Endodermal cell (in vitro differentiated cells): Measurements from ENCODE around the gene SYNDIG1. TPM values are rescaled to one million over a fixed set of nuclear protein-coding genes. Genes with fewer than 3 reads are reported as not detected.

Experiments
- DNase-seq: peaks from one replicate; pipeline ENCODE4 v3.0.0-alpha.2; 2017
- H3K27ac ChIP-seq: 2 replicates; pipeline ENCODE4 v1.5.1; 2013; ENCODE audit warnings: mild to moderate bottlenecking, low read depth, low read length, moderate library complexity
- H3K27me3 ChIP-seq: 2 replicates; pipeline ENCODE4 v1.6.1; 2013; ENCODE audit warnings: mild to moderate bottlenecking, low read length, moderate library complexity; ENCODE audit not compliant: insufficient read depth, control insufficient read depth, poor library complexity, severe bottlenecking
- H3K36me3 ChIP-seq: 2 replicates; pipeline ENCODE4 v1.7.0; 2013; ENCODE audit warnings: mild to moderate bottlenecking, low read length, moderate library complexity; ENCODE audit not compliant: control insufficient read depth, insufficient read depth
- H3K4me1 ChIP-seq: one replicate; pipeline ENCODE4 v1.7.0; 2013; ENCODE audit warnings: low read length; ENCODE audit not compliant: control insufficient read depth, insufficient read depth
- H3K4me3 ChIP-seq: 2 replicates; pipeline ENCODE4 v1.5.1; 2013; ENCODE audit warnings: mild to moderate bottlenecking, low read length, moderate library complexity
- H3K9ac ChIP-seq: 2 replicates; pipeline ENCODE4 v1.6.1; 2013; ENCODE audit warnings: mild to moderate bottlenecking, low read length, moderate library complexity; ENCODE audit not compliant: poor library complexity, severe bottlenecking; ENCODE audit errors: extremely low read depth
- H3K9me3 ChIP-seq: 2 replicates; pipeline ENCODE4 v1.6.1; 2013; ENCODE audit warnings: mild to moderate bottlenecking, low read length, moderate library complexity; ENCODE audit not compliant: control insufficient read depth
- H3K27ac Mint-ChIP-seq: 2 replicates; pipeline ENCODE4 v1.8.0; 2020; ENCODE audit warnings: mixed read lengths
- H3K27me3 Mint-ChIP-seq: 2 replicates; pipeline ENCODE4 v1.8.0; 2021; ENCODE audit warnings: mild to moderate bottlenecking, mixed read lengths; ENCODE audit not compliant: insufficient read depth
- H3K36me3 Mint-ChIP-seq: 2 replicates; pipeline ENCODE4 v1.8.0; 2020; ENCODE audit warnings: low read depth, mixed read lengths
- H3K4me1 Mint-ChIP-seq: 2 replicates; pipeline ENCODE4 v1.8.0; 2020; ENCODE audit warnings: mixed read lengths
- H3K4me3 Mint-ChIP-seq: 2 replicates; pipeline ENCODE4 v1.8.0; 2020; ENCODE audit warnings: mild to moderate bottlenecking, moderate library complexity, mixed read lengths
- H3K9me3 Mint-ChIP-seq: 2 replicates; pipeline ENCODE4 v1.8.0; 2020; ENCODE audit warnings: mild to moderate bottlenecking, mixed read lengths
- CTCF ChIP-seq: fragments of 200-600 bp; sonication (generic); conservative IDR thresholded peaks from 2 replicates; pipeline ENCODE4 v1.5.0; 2021; ENCODE audit warnings: antibody characterized with exemption, mild to moderate bottlenecking
- WGBS, 2 experiments: methylation state at CpG; one replicate each; pipeline versions ENCODE4 v1.1.5 to v1.1.7; 2013; ENCODE audit warnings: missing lambda C conversion rate in 2 of 2, mixed read lengths in 1 of 2; ENCODE audit not compliant: insufficient coverage in 1 of 2, insufficient read length in 1 of 2; 5-methylcytosine and 5-hydroxymethylcytosine counted together
- total RNA-seq, 2 donors: library from RNA; stranded (reverse); fragmentation: NEBNext Ultra II Directional in 1 of 2; extraction: Animal tissue kit (Norgen Biotek cat#: 25700) in 1 of 2; gene quantifications; 2 replicates in 1 of 2; 3 replicates in 1 of 2; pipeline ENCODE4 v1.2.1, GENCODE V29; 2021

The SYNDIG1 gene
- total RNA-seq, 2 donors from 2014 or later: 5.5 to 6.8 TPM

GRCh38 chr20:24484081-24484450, 14.6 kb downstream of the SYNDIG1 start:
- no peak for DNase-seq
- H3K4me3 ChIP-seq: no peak overlapping the region
- H3K27me3 Mint-ChIP-seq: peaks cover 3% of the 10 kb centered on the region
- H3K9ac ChIP-seq: no peak overlapping the region
- no peaks in the 10 kb centered on the region for H3K4me1 ChIP-seq
- no peaks in the 10 kb centered on the region for H3K4me1 Mint-ChIP-seq
- TF ChIP-seq CTCF: no peak
- H3K4me3 Mint-ChIP-seq: no peak overlapping the region
- H3K36me3 Mint-ChIP-seq: peaks cover 5% of the 10 kb centered on the region
- peaks cover under 1% of the 10 kb centered on the region for H3K36me3 ChIP-seq
- no peaks in the 10 kb centered on the region for H3K9me3 Mint-ChIP-seq
- H3K9me3 ChIP-seq: no peaks in the 10 kb centered on the region
- H3K27me3 ChIP-seq: no peaks in the 10 kb centered on the region
- H3K27ac Mint-ChIP-seq: no peak overlapping the region
- H3K27ac ChIP-seq: no peak overlapping the region
- WGBS, 2 experiments: 96 to 98% methylated on average over 8 of the region's 8 CpGs

DNA sequence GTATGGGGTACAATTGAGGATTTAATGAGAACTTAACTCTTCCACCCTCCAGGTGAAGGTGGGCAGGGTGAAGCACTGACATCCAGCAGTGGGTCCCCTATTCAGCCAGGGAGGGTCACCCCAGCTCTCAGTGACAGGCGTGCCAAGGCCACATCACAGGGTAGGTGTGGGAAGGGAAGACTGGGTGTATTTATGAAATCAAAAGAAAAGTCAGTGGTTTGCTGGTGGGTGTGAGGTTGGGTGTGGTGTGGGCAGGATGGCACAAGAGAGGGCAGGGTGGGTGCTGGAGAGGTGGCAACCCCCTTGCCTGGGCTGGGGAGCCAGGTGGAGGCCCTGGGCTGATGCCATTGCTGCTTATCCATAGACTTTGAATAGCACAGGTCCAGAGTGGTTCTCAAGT, 16.6 kb downstream of the SYNDIG1 start:
- Histone ChIP-seq H3K9ac (no peak overlapping the region), H3K36me3 (peaks cover 3% of the 10 kb centered on the region), H3K4me1 (no peaks in the 10 kb centered on the region), H3K27me3 (no peaks in the 10 kb centered on the region), H3K9me3 (no peaks in the 10 kb centered on the region), H3K4me3 (no peak overlapping the region), H3K27ac (no peak overlapping the region)
- no peak overlapping the region for H3K4me3 Mint-ChIP-seq
- 96% methylated on average over 1 of the region's 1 CpG; no CpG with 5 or more reads in 1 of the 2 experiments for WGBS, 2 experiments
- DNase-seq: peak; percentile 22
- no peaks in the 10 kb centered on the region for H3K4me1 Mint-ChIP-seq
- no peaks in the 10 kb centered on the region for H3K27me3 Mint-ChIP-seq
- no peak overlapping the region for H3K27ac Mint-ChIP-seq
- H3K36me3 Mint-ChIP-seq: peaks cover 5% of the 10 kb centered on the region
- H3K9me3 Mint-ChIP-seq: no peaks in the 10 kb centered on the region
- TF ChIP-seq CTCF: no peak

DNA sequence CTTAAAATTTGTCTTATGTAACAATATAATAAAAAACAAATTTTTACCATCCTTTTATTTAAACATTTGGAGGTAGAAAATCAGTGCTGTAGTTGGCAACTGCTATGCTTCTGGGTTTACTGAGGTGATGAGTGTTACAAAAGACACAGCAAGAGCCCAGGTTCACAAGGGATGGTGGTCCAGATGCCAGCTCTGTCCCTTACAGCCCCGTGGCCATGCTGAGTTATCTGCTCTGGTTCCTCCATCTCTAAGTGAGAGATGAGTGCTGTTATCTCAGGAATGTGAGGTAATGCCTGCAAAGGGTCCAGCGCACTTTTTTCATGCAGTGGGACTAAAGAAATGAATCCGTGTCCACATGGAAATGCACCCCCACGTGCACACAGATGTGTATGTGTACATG, 17.8 kb downstream of the SYNDIG1 start:
- Histone ChIP-seq H3K9ac (no peak overlapping the region), H3K4me1 (peaks cover 5% of the 10 kb centered on the region), H3K9me3 (no peaks in the 10 kb centered on the region), H3K27me3 (no peaks in the 10 kb centered on the region), H3K27ac (no peak overlapping the region), H3K36me3 (peaks cover 3% of the 10 kb centered on the region), H3K4me3 (no peak overlapping the region)
- Mint-ChIP-seq H3K27ac (no peak overlapping the region), H3K4me1 (peaks cover 10% of the 10 kb centered on the region), H3K4me3 (no peak overlapping the region), H3K9me3 (no peaks in the 10 kb centered on the region), H3K27me3 (no peaks in the 10 kb centered on the region), H3K36me3 (peaks cover 5% of the 10 kb centered on the region)
- WGBS, 2 experiments: 91 to 94% methylated on average over 3 to 4 of the region's 4 CpGs
- no peak for DNase-seq
- TF ChIP-seq CTCF: no peak
